Measurements from ENCODE around the gene C11orf65.
"Not testable (repeated sequence)": the region's sequence is repeated elsewhere in the genome, so short reads cannot be mapped to it uniquely, and the experiment has no call there.

C11orf65 gene

GRCh38 chr11:108398439-108398838 lies 68.9 kb downstream of the C11orf65 start:
- H2AFZ ChIP-seq (ENCODE audit: low read depth): no peak overlapping the region
- no peaks in the 10 kb centered on the region for H3K36me3 ChIP-seq (ENCODE audit: insufficient read depth)
- no peak overlapping the region for H3K4me3 ChIP-seq (IDR thresholded peaks at IDR 0.05; ENCODE audit: insufficient read depth, low read depth, low read length)
- H3K4me1 ChIP-seq (ENCODE audit: low read depth, poor library complexity, severe bottlenecking): no peaks in the 10 kb centered on the region
- H3K9ac ChIP-seq: no peak overlapping the region
- H3K27me3 ChIP-seq (ENCODE audit: insufficient read depth, low read depth): no peaks in the 10 kb centered on the region
- no peak overlapping the region for H3K4me2 ChIP-seq
- TF ChIP-seq CTCF (conservative IDR thresholded peaks at IDR 0.05; ENCODE audit: low read depth, low read length): no peak
- no peaks in the 10 kb centered on the region for H4K20me1 ChIP-seq (ENCODE audit: insufficient read depth)
- no peak overlapping the region for H3K27ac ChIP-seq
- no peaks in the 10 kb centered on the region for H3K79me2 ChIP-seq (ENCODE audit: insufficient read depth, low read depth)

- H3K4me2 ChIP-seq; H3K4me1 ChIP-seq (ENCODE audit: low read depth, poor library complexity, severe bottlenecking); H3K4me3 ChIP-seq (IDR thresholded peaks at IDR 0.05; ENCODE audit: insufficient read depth, low read depth, low read length); H3K27me3 ChIP-seq (ENCODE audit: insufficient read depth, low read depth); H2AFZ ChIP-seq (ENCODE audit: low read depth); H3K79me2 ChIP-seq (ENCODE audit: insufficient read depth, low read depth); H3K9ac ChIP-seq; H3K36me3 ChIP-seq (ENCODE audit: insufficient read depth); H4K20me1 ChIP-seq (ENCODE audit: insufficient read depth); H3K27ac ChIP-seq: not testable (repeated sequence)
Measured at GRCh38 chr11:108396672-108397071, 70.7 kb downstream of the C11orf65 start.

GRCh38 chr11:108394744-108395284 lies 72.5 kb downstream of the C11orf65 start:
- H4K20me1 ChIP-seq (ENCODE audit: insufficient read depth): no peaks in the 10 kb centered on the region
- H3K36me3 ChIP-seq (ENCODE audit: insufficient read depth): no peaks in the 10 kb centered on the region
- no peak overlapping the region for H3K4me2 ChIP-seq
- no peak overlapping the region for H3K27ac ChIP-seq
- TF ChIP-seq CTCF (conservative IDR thresholded peaks at IDR 0.05; ENCODE audit: low read depth, low read length): no peak
- H2AFZ ChIP-seq (ENCODE audit: low read depth): no peak overlapping the region
- no peaks in the 10 kb centered on the region for H3K79me2 ChIP-seq (ENCODE audit: insufficient read depth, low read depth)
- no peaks in the 10 kb centered on the region for H3K27me3 ChIP-seq (ENCODE audit: insufficient read depth, low read depth)
- H3K4me1 ChIP-seq (ENCODE audit: low read depth, poor library complexity, severe bottlenecking): no peaks in the 10 kb centered on the region
- H3K4me3 ChIP-seq (IDR thresholded peaks at IDR 0.05; ENCODE audit: insufficient read depth, low read depth, low read length): no peak overlapping the region
- no peak overlapping the region for H3K9ac ChIP-seq

- Histone ChIP-seq H3K27me3 (ENCODE audit: insufficient read depth, low read depth) (no peaks in the 10 kb centered on the region), H3K27ac (no peak overlapping the region), H2AFZ (ENCODE audit: low read depth) (no peak overlapping the region), H3K36me3 (ENCODE audit: insufficient read depth) (no peaks in the 10 kb centered on the region), H3K79me2 (ENCODE audit: insufficient read depth, low read depth) (no peaks in the 10 kb centered on the region), H3K4me3 (IDR thresholded peaks at IDR 0.05; ENCODE audit: insufficient read depth, low read depth, low read length) (no peak overlapping the region), H3K4me2 (no peak overlapping the region), H4K20me1 (ENCODE audit: insufficient read depth) (no peaks in the 10 kb centered on the region), H3K4me1 (ENCODE audit: low read depth, poor library complexity, severe bottlenecking) (no peaks in the 10 kb centered on the region), H3K9ac (no peak overlapping the region)
- no peak for TF ChIP-seq CTCF (conservative IDR thresholded peaks at IDR 0.05; ENCODE audit: low read depth, low read length)
Measured at GRCh38 chr11:108393046-108393445, 74.3 kb downstream of the C11orf65 start.

- Histone ChIP-seq H3K9ac (no peak overlapping the region), H2AFZ (ENCODE audit: low read depth) (no peak overlapping the region), H4K20me1 (ENCODE audit: insufficient read depth) (no peaks in the 10 kb centered on the region), H3K4me1 (ENCODE audit: low read depth, poor library complexity, severe bottlenecking) (no peaks in the 10 kb centered on the region), H3K27me3 (ENCODE audit: insufficient read depth, low read depth) (no peaks in the 10 kb centered on the region), H3K27ac (no peak overlapping the region), H3K79me2 (ENCODE audit: insufficient read depth, low read depth) (no peaks in the 10 kb centered on the region), H3K4me2 (no peak overlapping the region), H3K4me3 (IDR thresholded peaks at IDR 0.05; ENCODE audit: insufficient read depth, low read depth, low read length) (no peak overlapping the region), H3K36me3 (ENCODE audit: insufficient read depth) (no peaks in the 10 kb centered on the region)
- TF ChIP-seq CTCF (conservative IDR thresholded peaks at IDR 0.05; ENCODE audit: low read depth, low read length): no peak
Measured at GRCh38 chr11:108392353-108392752, 75.0 kb downstream of the C11orf65 start.

All from KMS-11 (cell line).